ENCODE measurements around the gene HEPN1.

The HEPN1 gene

GRCh38 chr11:124873951-124874350 lies 45.1 kb upstream of the HEPN1 start:
- POLR2A ChIA-PET (ENCODE audit: low non-redundant PET): no interaction called here
- TF ChIP-seq CTCF (conservative IDR thresholded peaks at IDR 0.05; ENCODE audit: low read depth): no peak
- H3K27ac ChIP-seq: no peak overlapping the region
- CTCF ChIA-PET: no interaction called here
- DNase-seq (ENCODE audit: low spot score): no peak

- TF ChIP-seq CTCF (conservative IDR thresholded peaks at IDR 0.05; ENCODE audit: low read depth): no peak
- H3K27ac ChIP-seq: no peak overlapping the region
- no peak for DNase-seq (ENCODE audit: low spot score)
- CTCF ChIA-PET: no interaction called here
- POLR2A ChIA-PET (ENCODE audit: low non-redundant PET): no interaction called here
These were observed 44.3 kb upstream of the HEPN1 start for GRCh38 chr11:124874571-124875255.

GRCh38 chr11:124875401-124875800 lies 43.6 kb upstream of the HEPN1 start:
- TF ChIP-seq CTCF (conservative IDR thresholded peaks at IDR 0.05; ENCODE audit: low read depth): no peak
- H3K27ac ChIP-seq: peak overlapping the region; percentile 86; the same call in 1 of the 2 replicates
- CTCF ChIA-PET: interaction anchor here (0.6 to 1.5 kb wide), 7 partner anchors 9 to 1396 kb away, joined by 3 to 13 read pairs (median 3); partner anchors contain the start of genes CCDC15 and ROBO3
- DNase-seq (ENCODE audit: low spot score): no peak
- POLR2A ChIA-PET (ENCODE audit: low non-redundant PET): interaction anchor here (0.5 to 1.3 kb wide), 2 partner anchors 9 to 72 kb away, joined by 3 to 4 read pairs; no protein-coding TSS in a partner anchor

- peak; percentile 89 for TF ChIP-seq CTCF (conservative IDR thresholded peaks at IDR 0.05; ENCODE audit: low read depth)
- peak overlapping the region; percentile 86 for H3K27ac ChIP-seq
These were observed 42.9 kb upstream of the HEPN1 start for GRCh38 chr11:124875943-124876817.

GRCh38 chr11:124876818-124877630 lies 42.0 kb upstream of the HEPN1 start:
- DNase-seq (ENCODE audit: low spot score): no peak
- ChIA-PET CTCF (interaction anchor here (0.5 to 1.5 kb wide), 15 partner anchors 8 to 729 kb away, joined by 3 to 13 read pairs (median 4); partner anchors contain the start of genes CCDC15 and ROBO3), POLR2A (ENCODE audit: low non-redundant PET) (interaction anchor here (0.6 to 1.3 kb wide), 5 partner anchors 11 to 77 kb away, joined by 4 to 11 read pairs (median 6); partner anchors contain the start of gene CCDC15)
- TF ChIP-seq CTCF (conservative IDR thresholded peaks at IDR 0.05; ENCODE audit: low read depth): no peak
- peak overlapping the region; percentile 86 for H3K27ac ChIP-seq

More at GRCh38 chr11:124875943-124876817, 42.9 kb upstream of the HEPN1 start:
- DNase-seq (ENCODE audit: low spot score): peak; percentile 85
- CTCF ChIA-PET: interaction anchor here (0.5 to 1.5 kb wide), 18 partner anchors 9 to 1396 kb away, joined by 3 to 13 read pairs (median 3); partner anchors contain the start of genes CCDC15 and ROBO3
- POLR2A ChIA-PET (ENCODE audit: low non-redundant PET): interaction anchor here (0.5 to 1.3 kb wide), 6 partner anchors 10 to 78 kb away, joined by 3 to 11 read pairs (median 5); partner anchors contain the start of gene CCDC15

All from RWPE1 (cell line).